Left lung (tissue), 10 donors: Measurements from ENCODE around the gene LAMA5. TPM values are rescaled to one million over a fixed set of nuclear protein-coding genes. Genes with fewer than 3 reads are reported as not detected.
A peak's percentile ranks its signal among the peaks of the same experiment; 100 is the strongest.

Experiments
- ATAC-seq: fragments of 200-7000 bp; cut with Tn5 transposase; one replicate; pipeline ENCODE4 v1.9.1; 2020; ENCODE audit warnings: moderate library complexity
- DNase-seq, 4 donors: peaks; one replicate each; pipeline ENCODE4 v3.0.0-alpha.2; 2013 to 2020
- H3K27ac ChIP-seq, 2 donors: fragments of 200-600 bp; sonication (generic) in 1 of 2; one replicate each; pipeline versions ENCODE4 v1.5.0 to v1.8.0; 2020 to 2021
- H3K27me3 ChIP-seq, 2 donors: fragments of 200-600 bp; sonication (generic) in 1 of 2; one replicate each; pipeline versions ENCODE4 v1.5.0 to v1.8.0; 2020 to 2021
- H3K36me3 ChIP-seq, 2 donors: fragments of 200-600 bp; sonication (generic) in 1 of 2; one replicate each; pipeline versions ENCODE4 v1.5.0 to v1.8.0; 2020 to 2021
- H3K4me1 ChIP-seq, 2 donors: fragments of 200-600 bp; one replicate each; pipeline ENCODE4 v1.8.0; 2021
- H3K4me3 ChIP-seq, 2 donors: fragments of 200-600 bp; sonication (generic) in 1 of 2; one replicate each; pipeline versions ENCODE4 v1.5.0 to v1.8.0; 2020 to 2021; ENCODE audit warnings: mild to moderate bottlenecking in 1 of 2
- H3K9me3 ChIP-seq, 2 donors: fragments of 200-600 bp; sonication (generic) in 1 of 2; one replicate each; pipeline versions ENCODE4 v1.5.0 to v1.8.0; 2020 to 2021
- intact Hi-C, 2 donors: fragments of 100-400 bp; cut with DNase I; formaldehyde crosslinking; loops; one replicate each; pipeline versions ENCODE4 v1.11.2 to v1.14.2; 2022
- polyA plus RNA-seq, 6 donors: library from polyadenylated mRNA; unstranded; fragments of 120-200 nt; gene quantifications; one replicate each; pipeline ENCODE4 v1.2.1, GENCODE V29; 2013; ENCODE audit not compliant: insufficient read length in 6 of 6
- total RNA-seq, 2 donors: library from RNA; stranded (reverse); fragmentation: NEBNext Ultra II Directional; extraction: Animal tissue kit (Norgen Biotek cat#: 25700); gene quantifications; one replicate each; pipeline ENCODE4 v1.2.1, GENCODE V29; 2021
- TF ChIP-seq, protein P1 (sequence below), 2 donors: fragments of 200-600 bp; sonication (generic) in 1 of 2; IDR thresholded peaks; one replicate each; pipeline versions ENCODE4 v1.5.0 to v1.8.0; 2021; ENCODE audit warnings: antibody characterized with exemption in 2 of 2
- donor health status: DM: no; HTN: yes; CAD: no.
- donor health status: DM: no; HTN: no; CAD: no.

Gene LAMA5
- total and polyA plus RNA-seq, 8 donors: 123 to 267 (median 158) TPM

- peak overlapping the region in 1 of 2 donors; percentile 28 for H3K27ac ChIP-seq
- intact Hi-C loops: loop anchor here in 1 of 2 donors (10.0 kb wide), 1 partner anchor 73 kb away; the partner anchor contains the start of gene ADRM1
- no peaks in the 10 kb centered on the region for H3K9me3 ChIP-seq
- DNase-seq: peak in 1 of 4 donors; percentile 41
- TF ChIP-seq, protein P1, sequence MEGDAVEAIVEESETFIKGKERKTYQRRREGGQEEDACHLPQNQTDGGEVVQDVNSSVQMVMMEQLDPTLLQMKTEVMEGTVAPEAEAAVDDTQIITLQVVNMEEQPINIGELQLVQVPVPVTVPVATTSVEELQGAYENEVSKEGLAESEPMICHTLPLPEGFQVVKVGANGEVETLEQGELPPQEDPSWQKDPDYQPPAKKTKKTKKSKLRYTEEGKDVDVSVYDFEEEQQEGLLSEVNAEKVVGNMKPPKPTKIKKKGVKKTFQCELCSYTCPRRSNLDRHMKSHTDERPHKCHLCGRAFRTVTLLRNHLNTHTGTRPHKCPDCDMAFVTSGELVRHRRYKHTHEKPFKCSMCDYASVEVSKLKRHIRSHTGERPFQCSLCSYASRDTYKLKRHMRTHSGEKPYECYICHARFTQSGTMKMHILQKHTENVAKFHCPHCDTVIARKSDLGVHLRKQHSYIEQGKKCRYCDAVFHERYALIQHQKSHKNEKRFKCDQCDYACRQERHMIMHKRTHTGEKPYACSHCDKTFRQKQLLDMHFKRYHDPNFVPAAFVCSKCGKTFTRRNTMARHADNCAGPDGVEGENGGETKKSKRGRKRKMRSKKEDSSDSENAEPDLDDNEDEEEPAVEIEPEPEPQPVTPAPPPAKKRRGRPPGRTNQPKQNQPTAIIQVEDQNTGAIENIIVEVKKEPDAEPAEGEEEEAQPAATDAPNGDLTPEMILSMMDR (IDR thresholded peaks at IDR 0.05): no peak
- H3K4me1 ChIP-seq: peaks cover 31 to 54% of the 10 kb centered on the region in 2 donors
- no peak for ATAC-seq
- no peaks in the 10 kb centered on the region for H3K27me3 ChIP-seq
- no peaks in the 10 kb centered on the region for H3K36me3 ChIP-seq
- H3K4me3 ChIP-seq: no peak overlapping the region
Measured at GRCh38 chr20:62378215-62378614, 11.1 kb upstream of the LAMA5 start.

DNA sequence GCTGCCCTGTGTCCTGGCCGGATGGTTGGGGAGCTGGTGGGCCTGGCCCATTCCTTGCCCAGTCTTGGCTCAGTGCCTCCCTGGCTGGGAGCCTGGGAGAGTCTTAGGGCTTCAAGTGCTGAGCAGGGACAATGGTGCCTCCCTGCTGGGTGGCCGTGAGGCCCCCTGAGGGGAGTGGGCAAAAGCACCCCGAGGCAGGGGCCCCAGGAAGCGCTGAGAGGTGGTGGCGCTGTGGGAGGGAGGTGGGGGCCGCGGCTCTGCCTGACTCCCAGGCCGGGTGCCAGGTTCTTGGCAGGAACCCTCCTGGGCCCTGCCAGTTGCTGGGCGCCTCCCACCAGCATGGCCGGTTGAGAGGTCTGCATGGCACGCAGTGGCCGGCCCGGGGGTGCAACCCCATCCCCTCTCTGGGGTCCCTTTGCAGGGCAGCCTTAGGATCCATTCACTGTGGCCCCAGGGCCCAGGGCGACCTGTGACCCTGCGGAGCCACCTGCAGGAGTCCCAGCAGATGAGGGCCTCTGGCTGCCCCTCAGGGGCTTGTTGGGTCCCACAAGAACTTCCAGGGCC lies 10.6 kb upstream of the LAMA5 start:
- H3K27ac ChIP-seq: peak overlapping the region in 1 of 2 donors; percentile 28
- H3K27me3 ChIP-seq: no peaks in the 10 kb centered on the region
- intact Hi-C loops: loop anchor here in 1 of 2 donors (10.0 kb wide), 1 partner anchor 73 kb away; the partner anchor contains the start of gene ADRM1
- peaks cover 31 to 51% of the 10 kb centered on the region in 2 donors for H3K4me1 ChIP-seq
- no peaks in the 10 kb centered on the region for H3K36me3 ChIP-seq
- no peaks in the 10 kb centered on the region for H3K9me3 ChIP-seq
- DNase-seq (peak in 1 of 4 donors; percentile 45), ATAC-seq (peak; percentile 17)
- TF ChIP-seq, protein P1 (IDR thresholded peaks at IDR 0.05): no peak
- no peak overlapping the region for H3K4me3 ChIP-seq

DNA sequence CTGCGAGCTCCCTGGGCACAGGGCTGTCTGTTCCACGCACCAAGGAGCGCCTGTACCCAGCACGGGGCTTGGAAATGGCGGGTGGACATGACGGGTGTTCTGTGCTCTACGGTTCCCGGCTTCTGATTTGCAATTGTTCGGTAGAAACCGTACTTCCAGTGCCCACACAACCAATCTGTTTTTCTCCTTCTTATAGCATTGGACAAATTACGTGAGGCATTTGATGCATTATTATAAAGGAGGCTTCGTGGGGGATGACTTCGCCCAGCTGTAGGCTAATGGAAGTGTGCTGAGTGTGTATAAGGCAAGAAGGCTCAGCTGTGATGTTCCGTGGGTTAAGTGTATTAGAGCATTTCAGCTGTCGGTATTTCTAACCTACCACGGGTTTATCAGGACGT lies 10.0 kb upstream of the LAMA5 start:
- DNase-seq (no peak), ATAC-seq (no peak)
- Histone ChIP-seq H3K4me1 (peaks cover 31 to 47% of the 10 kb centered on the region in 2 donors), H3K9me3 (no peaks in the 10 kb centered on the region), H3K27me3 (no peaks in the 10 kb centered on the region), H3K27ac (peak overlapping the region; percentile 28 to 59), H3K4me3 (no peak overlapping the region), H3K36me3 (no peaks in the 10 kb centered on the region)
- TF ChIP-seq, protein P1 (IDR thresholded peaks at IDR 0.05): no peak
- intact Hi-C loops: loop anchor here in 1 of 2 donors (10.0 kb wide), 1 partner anchor 72 kb away; the partner anchor contains the start of gene ADRM1

DNA sequence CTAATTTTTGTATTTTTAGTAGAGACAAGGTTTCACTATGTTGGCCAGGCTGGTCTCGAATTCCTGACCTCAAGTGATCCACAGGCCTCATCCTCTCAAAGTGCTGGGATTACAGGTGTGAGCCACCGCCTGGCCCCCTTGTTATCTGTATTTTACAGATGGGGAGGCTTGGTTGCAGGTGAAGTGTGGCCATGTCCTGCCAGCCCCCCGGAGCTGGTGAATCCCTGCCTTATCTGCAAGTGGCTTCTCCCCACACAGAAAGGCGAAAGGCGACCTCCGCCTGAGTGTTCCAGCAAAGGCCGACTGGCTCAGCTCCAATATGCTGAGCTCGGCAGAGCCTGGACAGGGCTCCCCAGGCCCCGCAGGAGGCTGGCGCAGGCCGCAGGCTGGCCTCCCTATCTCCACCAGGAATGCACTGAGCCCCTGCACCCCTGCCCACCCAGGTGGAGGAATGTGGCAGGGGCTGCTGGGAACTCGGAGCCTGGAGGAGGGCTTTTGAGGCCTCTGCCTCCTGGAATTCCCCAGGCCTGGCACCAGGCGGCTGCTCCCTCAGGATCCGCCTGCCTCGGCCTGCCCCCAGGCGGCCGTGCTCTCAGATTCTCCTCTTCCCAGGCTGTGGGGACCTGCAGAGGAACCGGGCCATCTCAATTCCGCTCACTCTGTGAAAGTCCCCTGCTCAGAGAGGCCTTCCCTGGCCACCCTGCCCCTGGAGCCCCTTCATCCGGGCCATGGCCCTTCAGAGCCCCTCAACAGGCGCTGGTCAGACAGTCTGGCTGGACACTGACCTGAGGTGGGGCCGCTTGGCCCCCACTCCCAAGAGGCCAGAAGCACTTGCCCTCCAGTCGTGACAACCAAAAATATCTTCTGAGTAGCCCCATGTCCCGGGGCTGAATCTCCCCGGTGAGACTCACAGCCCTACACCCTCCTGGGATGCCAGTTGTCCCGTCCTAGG lies 9.3 kb upstream of the LAMA5 start:
- Histone ChIP-seq H3K36me3 (no peaks in the 10 kb centered on the region), H3K4me1 (peaks cover 31 to 45% of the 10 kb centered on the region in 2 donors), H3K9me3 (no peaks in the 10 kb centered on the region), H3K4me3 (no peak overlapping the region), H3K27me3 (no peaks in the 10 kb centered on the region), H3K27ac (peak overlapping the region; percentile 5 to 59)
- DNase-seq (peak in 1 of 4 donors; percentile 80), ATAC-seq (peak; percentile 82)
- intact Hi-C loops: loop anchor here in 1 of 2 donors (10.0 kb wide), 1 partner anchor 72 kb away; the partner anchor contains the start of gene ADRM1
- TF ChIP-seq, protein P1 (IDR thresholded peaks at IDR 0.05): peak; percentile 37 to 52
